Muscle layer of colon (tissue), 2 donors: Measurements from ENCODE around the gene HEXB.
"Not testable (repeated sequence)": the region's sequence is repeated elsewhere in the genome, so short reads cannot be mapped to it uniquely, and the experiment has no call there.

ENCODE experiments used
- H3K27ac ChIP-seq: one replicate; pipeline ENCODE4 v1.7.0; 2013; ENCODE audit warnings: low read depth, mild to moderate bottlenecking, low read length, moderate library complexity
- H3K27me3 ChIP-seq, 2 donors: one replicate each; pipeline ENCODE4 v1.7.0; 2013; ENCODE audit warnings: low read length in 2 of 2, mild to moderate bottlenecking in 2 of 2; ENCODE audit not compliant: insufficient read depth in 2 of 2, control insufficient read depth in 1 of 2
- H3K36me3 ChIP-seq: one replicate; pipeline ENCODE4 v1.7.0; 2013; ENCODE audit warnings: mild to moderate bottlenecking, low read length; ENCODE audit not compliant: insufficient read depth
- H3K4me1 ChIP-seq: one replicate; pipeline ENCODE4 v1.7.0; 2013; ENCODE audit warnings: mild to moderate bottlenecking, low read length; ENCODE audit not compliant: insufficient read depth
- H3K4me3 ChIP-seq, 2 donors: one replicate each; pipeline ENCODE4 v1.7.0; 2013; ENCODE audit warnings: low read length in 2 of 2, low read depth in 1 of 2, mild to moderate bottlenecking in 1 of 2, moderate library complexity in 1 of 2
- H3K9ac ChIP-seq: one replicate; pipeline ENCODE4 v1.7.0; 2013; ENCODE audit warnings: low read length
- H3K9me3 ChIP-seq: one replicate; pipeline ENCODE4 v1.7.0; 2013; ENCODE audit warnings: mild to moderate bottlenecking, low read length
- donor health status: abdominal sarcoma.
- donor health status: Adenocarcinoma of cecum.

Gene HEXB

GRCh38 chr5:74679300-74679699, 5.7 kb upstream of the HEXB start:
- not testable (repeated sequence) for H3K27ac ChIP-seq, H3K9ac ChIP-seq, H3K36me3 ChIP-seq, H3K4me1 ChIP-seq, H3K4me3 ChIP-seq, H3K27me3 ChIP-seq, H3K9me3 ChIP-seq

GRCh38 chr5:74679966-74680365, 5.1 kb upstream of the HEXB start:
- Histone ChIP-seq H3K9me3 (no peaks in the 10 kb centered on the region), H3K9ac (no peak overlapping the region), H3K4me1 (no peaks in the 10 kb centered on the region), H3K27ac (no peak overlapping the region), H3K36me3 (no peaks in the 10 kb centered on the region), H3K27me3 (no peaks in the 10 kb centered on the region), H3K4me3 (no peak overlapping the region)

GRCh38 chr5:74685979-74686631, 1.1 kb downstream of the HEXB start:
- Histone ChIP-seq H3K36me3 (peaks cover 4% of the 10 kb centered on the region), H3K9me3 (no peaks in the 10 kb centered on the region), H3K27ac (peak overlapping the region; percentile 90), H3K4me1 (peaks cover 10% of the 10 kb centered on the region), H3K27me3 (no peaks in the 10 kb centered on the region), H3K9ac (peak overlapping the region; percentile 59), H3K4me3 (peak overlapping the region; percentile 85)

- H3K9ac ChIP-seq, result no peak overlapping the region
- H3K4me1 ChIP-seq, result peaks cover 10% of the 10 kb centered on the region
- no peaks in the 10 kb centered on the region for H3K9me3 ChIP-seq
- H3K36me3 ChIP-seq, result peaks cover 4% of the 10 kb centered on the region
- H3K4me3 ChIP-seq, result peak overlapping the region in 1 of 2 donors; percentile 85
- H3K27ac ChIP-seq, result no peak overlapping the region
- H3K27me3 ChIP-seq, result no peaks in the 10 kb centered on the region
Measured at GRCh38 chr5:74686962-74687751, 2.1 kb downstream of the HEXB start.

- Histone ChIP-seq H3K9ac (no peak overlapping the region), H3K9me3 (no peaks in the 10 kb centered on the region), H3K27me3 (no peaks in the 10 kb centered on the region), H3K4me3 (no peak overlapping the region), H3K4me1 (no peaks in the 10 kb centered on the region), H3K36me3 (peaks cover 37% of the 10 kb centered on the region), H3K27ac (no peak overlapping the region)
Measured at GRCh38 chr5:74693191-74693590, 8.2 kb downstream of the HEXB start.

GRCh38 chr5:74717596-74717995, 32.6 kb downstream of the HEXB start:
- H3K4me3 ChIP-seq, result no peak overlapping the region
- H3K27ac ChIP-seq, result no peak overlapping the region
- H3K36me3 ChIP-seq, result peaks cover 37% of the 10 kb centered on the region
- H3K9ac ChIP-seq, result no peak overlapping the region
- no peaks in the 10 kb centered on the region for H3K4me1 ChIP-seq
- no peaks in the 10 kb centered on the region for H3K27me3 ChIP-seq
- no peaks in the 10 kb centered on the region for H3K9me3 ChIP-seq

GRCh38 chr5:74722271-74722670, 37.2 kb downstream of the HEXB start:
- Histone ChIP-seq H3K27me3 (no peaks in the 10 kb centered on the region), H3K4me3 (no peak overlapping the region), H3K9ac (no peak overlapping the region), H3K36me3 (peaks cover 55% of the 10 kb centered on the region), H3K9me3 (no peaks in the 10 kb centered on the region), H3K27ac (no peak overlapping the region), H3K4me1 (no peaks in the 10 kb centered on the region)

GRCh38 chr5:74725331-74725730, 40.3 kb downstream of the HEXB start:
- H3K9ac ChIP-seq, result no peak overlapping the region
- peaks cover 41% of the 10 kb centered on the region for H3K36me3 ChIP-seq
- no peaks in the 10 kb centered on the region for H3K9me3 ChIP-seq
- H3K27me3 ChIP-seq, result no peaks in the 10 kb centered on the region
- H3K27ac ChIP-seq, result no peak overlapping the region
- H3K4me1 ChIP-seq, result no peaks in the 10 kb centered on the region
- no peak overlapping the region for H3K4me3 ChIP-seq

- no peaks in the 10 kb centered on the region for H3K27me3 ChIP-seq
- peaks cover 49% of the 10 kb centered on the region for H3K36me3 ChIP-seq
- no peak overlapping the region for H3K9ac ChIP-seq
- H3K4me3 ChIP-seq, result no peak overlapping the region
- no peaks in the 10 kb centered on the region for H3K9me3 ChIP-seq
- H3K27ac ChIP-seq, result no peak overlapping the region
- H3K4me1 ChIP-seq, result no peaks in the 10 kb centered on the region
Measured at GRCh38 chr5:74736759-74737158, 51.7 kb downstream of the HEXB start.

GRCh38 chr5:74738406-74738805, 53.4 kb downstream of the HEXB start:
- no peak overlapping the region for H3K4me3 ChIP-seq
- H3K27me3 ChIP-seq, result no peaks in the 10 kb centered on the region
- H3K9me3 ChIP-seq, result no peaks in the 10 kb centered on the region
- H3K9ac ChIP-seq, result no peak overlapping the region
- peaks cover 40% of the 10 kb centered on the region for H3K36me3 ChIP-seq
- no peaks in the 10 kb centered on the region for H3K4me1 ChIP-seq
- no peak overlapping the region for H3K27ac ChIP-seq

GRCh38 chr5:74748742-74749141, 63.7 kb downstream of the HEXB start:
- H3K4me3 ChIP-seq, H3K27ac ChIP-seq, H3K9ac ChIP-seq, H3K9me3 ChIP-seq, H3K27me3 ChIP-seq, H3K4me1 ChIP-seq: not testable (repeated sequence)
- H3K36me3 ChIP-seq, result peaks cover 55% of the 10 kb centered on the region

GRCh38 chr5:74761241-74761640, 76.2 kb downstream of the HEXB start:
- Histone ChIP-seq H3K36me3 (peaks cover 17% of the 10 kb centered on the region), H3K4me3 (no peak overlapping the region), H3K27me3 (no peaks in the 10 kb centered on the region), H3K9ac (no peak overlapping the region), H3K27ac (no peak overlapping the region), H3K9me3 (no peaks in the 10 kb centered on the region), H3K4me1 (peaks cover 29% of the 10 kb centered on the region)
